GM23338 (cell line): ENCODE results near the gene MUC16. TPM values are rescaled to one million over a fixed set of nuclear protein-coding genes. Genes with fewer than 3 reads are reported as not detected.

ENCODE experiments used
- ATAC-seq: fragments of 200-7000 bp; cut with Tn5 transposase; 3 replicates; pipeline ENCODE4 v1.9.1; 2020
- DNase-seq: peaks from one replicate; pipeline ENCODE4 v3.0.0-alpha.2; 2015; ENCODE audit warnings: low spot score
- H2AFZ ChIP-seq: fragments of 200-600 bp; sonication (generic); 2 replicates; pipeline ENCODE4 v1.8.0; 2016; ENCODE audit warnings: antibody characterized with exemption, mild to moderate bottlenecking, moderate library complexity
- H3F3A ChIP-seq: fragments of 200-600 bp; sonication (generic); replicated peaks from 2 replicates; pipeline ENCODE4 v1.8.0; 2017; ENCODE audit warnings: antibody characterized with exemption, mixed run types, low read depth
- H3K27ac ChIP-seq: fragments of 200-600 bp; sonication (generic); 2 replicates; pipeline ENCODE4 v1.6.1; 2016; ENCODE audit warnings: low read depth
- H3K27me3 ChIP-seq: fragments of 200-600 bp; sonication (generic); 2 replicates; pipeline ENCODE4 v1.8.0; 2016; ENCODE audit warnings: mild to moderate bottlenecking, mixed run types, moderate library complexity; ENCODE audit not compliant: insufficient read depth
- H3K36me3 ChIP-seq: fragments of 200-600 bp; sonication (generic); 2 replicates; pipeline ENCODE4 v1.8.0; 2016; ENCODE audit warnings: mild to moderate bottlenecking; ENCODE audit not compliant: insufficient read depth
- H3K4me1 ChIP-seq: fragments of 200-600 bp; sonication (generic); 2 replicates; pipeline ENCODE4 v1.8.0; 2016; ENCODE audit warnings: mild to moderate bottlenecking, moderate library complexity; ENCODE audit not compliant: insufficient read depth
- H3K4me2 ChIP-seq: fragments of 200-600 bp; sonication (generic); 2 replicates; pipeline ENCODE4 v1.7.1; 2017; ENCODE audit warnings: mixed run types
- H3K4me3 ChIP-seq: fragments of 200-600 bp; sonication (generic); 2 replicates; pipeline ENCODE4 v1.6.1; 2016; ENCODE audit warnings: mixed run types
- H3K79me2 ChIP-seq: fragments of 200-600 bp; sonication (generic); replicated peaks from 2 replicates; pipeline ENCODE4 v1.8.0; 2017; ENCODE audit warnings: mild to moderate bottlenecking; ENCODE audit not compliant: insufficient read depth
- H3K9me2 ChIP-seq: fragments of 200-600 bp; sonication (generic); 2 replicates; pipeline ENCODE4 v1.8.0; 2017; ENCODE audit not compliant: insufficient read depth
- H4K20me1 ChIP-seq: fragments of 200-600 bp; sonication (generic); replicated peaks from 2 replicates; pipeline ENCODE4 v1.8.0; 2017; ENCODE audit warnings: mild to moderate bottlenecking; ENCODE audit not compliant: insufficient read depth
- H3K27ac Mint-ChIP-seq: 2 replicates; pipeline ENCODE4 v1.8.0; 2020; ENCODE audit warnings: inconsistent platforms, mild to moderate bottlenecking, moderate library complexity, mixed read lengths
- H3K27me3 Mint-ChIP-seq: 3 replicates; pipeline ENCODE4 v1.8.0; 2022; ENCODE audit warnings: low read depth, mild to moderate bottlenecking, moderate library complexity, mixed read lengths, inconsistent platforms; ENCODE audit not compliant: insufficient read depth, poor library complexity
- H3K36me3 Mint-ChIP-seq: 3 replicates; pipeline ENCODE4 v1.8.0; 2021; ENCODE audit warnings: low read depth, mild to moderate bottlenecking, inconsistent platforms, moderate library complexity, mixed read lengths
- H3K4me1 Mint-ChIP-seq: 3 replicates; pipeline ENCODE4 v1.8.0; 2020; ENCODE audit warnings: mild to moderate bottlenecking, inconsistent platforms, mixed read lengths
- H3K4me3 Mint-ChIP-seq: 3 replicates; pipeline ENCODE4 v1.8.0; 2021; ENCODE audit warnings: moderate library complexity, mild to moderate bottlenecking, inconsistent platforms, mixed read lengths
- H3K9me3 Mint-ChIP-seq: 3 replicates; pipeline ENCODE4 v1.8.0; 2020; ENCODE audit warnings: moderate library complexity, mild to moderate bottlenecking, inconsistent platforms, mixed read lengths
- CREB1 ChIP-seq: fragments of 250-450 bp; sonication (Bioruptor Pico); IDR thresholded peaks from 2 replicates; pipeline ENCODE4 v1.5.0; 2020; ENCODE audit warnings: low read depth, mild to moderate bottlenecking, moderate library complexity
- EZH2 ChIP-seq: fragments of 200-600 bp; sonication (generic); IDR thresholded peaks from one replicate; pipeline ENCODE4 v1.8.0; 2017; ENCODE audit warnings: antibody characterized with exemption, mild to moderate bottlenecking, low read depth; ENCODE audit not compliant: unreplicated experiment
- EZH2phosphoT487 ChIP-seq: fragments of 200-600 bp; sonication (generic); IDR thresholded peaks from one replicate; pipeline ENCODE4 v1.8.1; 2018; ENCODE audit warnings: antibody characterized with exemption; ENCODE audit not compliant: unreplicated experiment
- JUNB ChIP-seq: IDR thresholded peaks from one replicate; pipeline ENCODE4 v1.6.1; 2016; ENCODE audit warnings: antibody characterized with exemption; ENCODE audit not compliant: unreplicated experiment
- POLR2AphosphoS5 ChIP-seq: IDR thresholded peaks from 2 replicates; pipeline ENCODE4 v1.6.1; 2016; ENCODE audit warnings: antibody characterized with exemption, low read depth
- REST ChIP-seq: IDR thresholded peaks from one replicate; pipeline ENCODE4 v1.6.1; 2018; ENCODE audit warnings: antibody characterized with exemption; ENCODE audit not compliant: unreplicated experiment
- ZNF114 ChIP-seq: fragments of 250-450 bp; sonication (Bioruptor Pico); IDR thresholded peaks from 2 replicates; pipeline ENCODE4 v1.5.0; 2020; ENCODE audit warnings: mild to moderate bottlenecking, moderate library complexity
- ZNF462 ChIP-seq: fragments of 250-450 bp; sonication (Bioruptor Pico); IDR thresholded peaks from 2 replicates; pipeline ENCODE4 v1.5.0; 2020; ENCODE audit warnings: mild to moderate bottlenecking, moderate library complexity
- polyA plus RNA-seq: library from polyadenylated mRNA; unstranded; fragments of >200 nt; fragmentation: Nextera tagmentation; extraction: Ambion mirVana; gene quantifications from 2 replicates; pipeline ENCODE4 v1.2.1, GENCODE V29; 2016
- total RNA-seq: library from RNA; depleted of rRNA; stranded (reverse); fragments of >200 nt; shearing (Covaris generic); gene quantifications from 2 replicates; pipeline ENCODE4 v1.2.3, GENCODE V29; 2014

Gene MUC16
- total and polyA plus RNA-seq, 2 experiments from 2014 or later: 0.06 to 0.42 TPM

- Mint-ChIP-seq H3K4me3 (no peak overlapping the region), H3K4me1 (no peaks in the 10 kb centered on the region), H3K36me3 (peaks cover 40% of the 10 kb centered on the region), H3K9me3 (peaks cover 94% of the 10 kb centered on the region), H3K27me3 (peaks cover 8% of the 10 kb centered on the region), H3K27ac (no peak overlapping the region)
- no peaks in the 10 kb centered on the region for H3K79me2 ChIP-seq
- H2AFZ ChIP-seq: no peak overlapping the region
- H3K4me1 ChIP-seq: no peaks in the 10 kb centered on the region
- H3K9me2 ChIP-seq: no peaks in the 10 kb centered on the region
- no peaks in the 10 kb centered on the region for H3K36me3 ChIP-seq
- no peak overlapping the region for H3K4me3 ChIP-seq
- no peak overlapping the region for H3K27ac ChIP-seq
- H3F3A ChIP-seq: no peaks in the 10 kb centered on the region
- no peaks in the 10 kb centered on the region for H4K20me1 ChIP-seq
- DNase-seq (no peak), ATAC-seq (no peak)
- H3K4me2 ChIP-seq: no peak overlapping the region
- no peaks in the 10 kb centered on the region for H3K27me3 ChIP-seq
- no peak for TF ChIP-seq ZNF114 (CRISPR knock-in tag)
- TF ChIP-seq ZNF462 (CRISPR knock-in tag): no peak
- no peak for TF ChIP-seq EZH2phosphoT487
- no peak for TF ChIP-seq JUNB
Observed at GRCh38 chr19:9046694-9047093, 36.5 kb upstream of the MUC16 start.

- Histone ChIP-seq H2AFZ (no peak overlapping the region), H3K4me3 (no peak overlapping the region), H3K79me2 (no peaks in the 10 kb centered on the region), H3F3A (no peaks in the 10 kb centered on the region), H3K4me2 (no peak overlapping the region), H4K20me1 (no peaks in the 10 kb centered on the region), H3K27me3 (no peaks in the 10 kb centered on the region), H3K36me3 (no peaks in the 10 kb centered on the region), H3K9me2 (no peaks in the 10 kb centered on the region), H3K4me1 (no peaks in the 10 kb centered on the region), H3K27ac (no peak overlapping the region)
- Mint-ChIP-seq H3K27ac (no peak overlapping the region), H3K4me1 (no peaks in the 10 kb centered on the region), H3K27me3 (peaks cover 10% of the 10 kb centered on the region), H3K36me3 (peaks cover 41% of the 10 kb centered on the region), H3K4me3 (no peak overlapping the region), H3K9me3 (peaks cover 99% of the 10 kb centered on the region)
- no peak for ATAC-seq
- no peak for DNase-seq
- no peak for TF ChIP-seq CREB1 (CRISPR knock-in tag)
- TF ChIP-seq EZH2phosphoT487: no peak
- no peak for TF ChIP-seq POLR2AphosphoS5
- TF ChIP-seq REST: no peak
- TF ChIP-seq EZH2: no peak
Observed at GRCh38 chr19:9044449-9044848, 34.2 kb upstream of the MUC16 start.
